ENCODE data around the gene KTN1.

Gene KTN1

DNA sequence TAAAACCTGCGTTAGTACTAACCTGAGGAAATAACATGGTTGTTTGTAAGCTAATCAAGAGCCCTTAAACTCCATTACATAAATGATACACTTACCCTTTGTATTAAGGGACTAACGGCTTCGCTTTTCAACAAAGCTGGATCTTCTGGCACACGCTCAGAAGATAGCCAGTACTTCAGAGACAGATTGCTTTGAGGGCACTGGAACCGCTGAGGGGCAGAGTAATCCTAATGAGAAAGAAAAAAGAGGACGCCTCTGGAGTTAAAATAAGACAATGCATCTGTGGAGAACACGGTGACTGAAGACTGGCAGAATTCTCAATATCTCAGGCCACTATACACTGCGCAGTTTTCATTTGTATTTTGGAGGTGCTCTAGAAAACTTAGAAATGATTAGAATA, 1.5 kb upstream of the KTN1 start:
- DNase-seq = no peak

- DNase-seq = peak; percentile 62
Measured at GRCh38 chr14:55580470-55581341, 699 bp downstream of the KTN1 start.

- DNase-seq = no peak
Measured at GRCh38 chr14:55581342-55581771, 1.4 kb downstream of the KTN1 start.

DNA sequence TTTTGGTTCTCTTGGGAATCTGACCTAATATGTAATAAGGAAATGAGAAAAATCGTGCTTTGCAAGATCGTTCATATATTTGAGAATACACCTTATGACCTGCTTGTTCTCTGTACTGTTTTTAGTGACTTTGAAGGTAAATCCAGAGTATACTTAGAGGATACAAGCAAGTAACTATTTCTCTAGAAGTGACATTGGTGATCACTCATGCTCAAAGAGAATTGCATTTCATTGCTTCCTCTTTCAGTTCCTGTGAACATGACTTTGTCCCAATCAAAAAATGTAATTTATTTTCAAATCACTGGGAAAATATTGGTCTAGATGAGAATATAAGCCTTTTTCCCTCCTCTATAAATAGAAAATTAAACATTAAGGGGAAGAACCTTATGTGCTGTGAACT, 2.7 kb downstream of the KTN1 start:
- DNase-seq = no peak

- no peak for DNase-seq
Measured at GRCh38 chr14:55583942-55584468, 4.0 kb downstream of the KTN1 start.

DNA sequence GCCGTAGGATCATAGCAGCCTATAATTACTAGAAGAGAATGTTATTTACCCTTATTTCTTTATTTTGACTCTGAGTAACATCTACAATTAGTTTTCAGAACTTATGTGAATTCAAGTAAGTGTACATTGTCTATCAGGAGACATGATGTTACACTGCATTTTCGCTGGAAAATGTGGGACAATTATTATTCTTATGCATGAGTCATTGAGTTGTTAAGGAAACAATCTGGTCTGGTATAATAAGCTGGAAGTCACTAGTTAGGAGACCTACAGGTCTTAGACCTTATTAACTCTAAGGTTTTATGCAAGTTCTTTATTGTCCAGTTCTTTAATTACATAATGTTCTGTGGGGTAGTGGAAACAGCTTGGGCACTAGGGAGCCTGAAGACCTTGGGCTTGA, 5.8 kb downstream of the KTN1 start:
- no peak for DNase-seq

DNA sequence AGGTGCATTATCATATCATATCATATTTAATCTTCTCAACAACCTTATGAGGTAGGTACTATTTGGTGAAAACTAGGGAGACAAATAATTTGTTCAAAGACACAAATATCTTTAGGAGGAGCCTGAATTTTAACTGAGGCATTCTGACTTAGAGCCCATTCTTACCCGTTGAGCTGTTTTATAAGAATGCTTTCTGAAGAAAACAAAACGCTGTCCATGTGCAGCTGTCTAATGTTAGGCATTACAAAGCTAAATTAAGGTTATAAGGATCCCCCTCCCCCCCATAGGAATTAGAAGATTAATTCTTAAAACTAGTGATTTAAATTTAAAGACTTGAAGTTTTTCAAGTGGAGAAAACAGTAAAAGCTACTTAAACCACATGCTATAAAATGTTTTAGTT, 6.4 kb downstream of the KTN1 start:
- DNase-seq = no peak

DNA sequence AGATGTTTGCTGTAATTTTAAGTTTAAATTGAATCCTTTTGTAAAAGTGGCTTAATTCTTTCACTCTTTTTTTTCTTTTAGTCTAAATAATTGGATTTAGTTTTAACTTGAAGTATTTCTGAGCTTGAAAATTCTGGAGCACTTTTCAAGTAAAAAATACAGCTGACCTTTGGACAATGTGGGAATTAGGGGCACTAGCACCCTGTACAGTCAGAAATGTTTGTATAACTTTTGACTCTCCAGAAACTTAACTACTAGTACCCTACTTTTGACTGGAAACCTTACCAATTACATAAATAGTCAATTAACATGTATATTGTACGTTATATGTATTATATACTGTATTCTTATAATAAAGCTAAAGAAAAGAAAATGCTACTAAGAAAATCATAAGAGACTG, 7.8 kb downstream of the KTN1 start:
- no peak for DNase-seq

DNA sequence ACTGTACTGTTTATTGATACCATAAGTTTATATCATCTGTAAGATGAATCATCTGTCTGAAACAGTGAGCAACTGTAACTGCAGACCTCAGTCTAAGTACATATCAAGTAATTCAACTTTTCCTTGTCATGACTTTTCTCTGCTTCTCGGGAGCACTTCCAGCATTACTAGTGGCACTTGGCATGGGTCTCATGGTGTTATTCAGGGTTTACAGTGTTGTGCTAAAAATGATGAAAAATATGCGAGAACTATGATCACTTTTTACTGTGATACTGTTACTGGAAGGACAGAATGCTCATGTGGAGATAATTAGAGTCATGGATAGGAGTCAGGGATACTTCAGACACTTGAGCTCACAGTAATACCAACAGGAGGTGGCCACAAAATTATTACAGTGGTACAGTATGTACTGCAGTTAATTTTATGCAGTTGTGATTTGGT, 8.3 kb downstream of the KTN1 start:
- DNase-seq = no peak

DNA sequence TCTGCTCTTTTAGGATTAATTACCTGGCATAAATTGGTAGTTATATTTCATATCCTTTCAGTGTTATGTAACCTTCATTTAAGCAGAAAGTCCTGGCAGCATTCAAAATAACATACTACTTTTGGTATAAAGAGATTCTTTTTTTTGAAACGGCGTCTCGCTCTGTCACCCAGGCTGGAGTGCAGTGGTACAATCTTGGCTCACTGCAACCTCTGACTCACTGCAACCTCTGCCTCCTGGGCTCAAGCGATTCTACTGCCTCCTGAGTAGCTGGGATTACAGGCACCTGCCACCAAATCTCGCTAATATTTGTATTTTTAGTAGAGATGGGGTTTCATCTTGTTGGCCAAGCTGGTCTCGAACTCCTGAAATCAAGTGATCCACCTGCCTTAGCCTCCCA, 9.2 kb downstream of the KTN1 start:
- DNase-seq = no peak

GRCh38 chr14:55592436-55592835, 12.4 kb downstream of the KTN1 start:
- no peak for DNase-seq

DNA sequence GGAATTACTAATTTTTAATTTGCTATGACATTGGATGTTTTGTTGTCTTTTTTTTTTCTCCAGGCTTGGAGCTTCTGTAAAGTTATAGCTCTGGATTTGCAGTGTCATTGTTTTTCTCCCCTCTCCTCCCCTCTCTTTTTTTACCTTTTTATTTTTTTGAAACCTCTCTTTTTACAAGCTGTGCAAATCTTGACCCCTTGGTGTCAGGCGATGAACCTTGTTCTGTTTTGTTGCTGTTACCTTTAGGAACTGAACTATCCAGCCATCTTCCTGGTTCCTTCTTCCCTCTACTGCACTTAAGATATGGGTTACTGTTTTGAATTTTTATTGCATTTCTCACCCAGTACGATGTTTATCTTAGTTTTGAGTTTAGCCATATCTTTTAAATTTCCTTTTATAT, 13.7 kb downstream of the KTN1 start:
- DNase-seq = no peak

- DNase-seq = no peak
Measured at GRCh38 chr14:55599250-55599879, 19.4 kb downstream of the KTN1 start.

GRCh38 chr14:55600784-55601561, 21.0 kb downstream of the KTN1 start:
- no peak for DNase-seq

GRCh38 chr14:55603401-55603953, 23.5 kb downstream of the KTN1 start:
- DNase-seq = no peak

DNA sequence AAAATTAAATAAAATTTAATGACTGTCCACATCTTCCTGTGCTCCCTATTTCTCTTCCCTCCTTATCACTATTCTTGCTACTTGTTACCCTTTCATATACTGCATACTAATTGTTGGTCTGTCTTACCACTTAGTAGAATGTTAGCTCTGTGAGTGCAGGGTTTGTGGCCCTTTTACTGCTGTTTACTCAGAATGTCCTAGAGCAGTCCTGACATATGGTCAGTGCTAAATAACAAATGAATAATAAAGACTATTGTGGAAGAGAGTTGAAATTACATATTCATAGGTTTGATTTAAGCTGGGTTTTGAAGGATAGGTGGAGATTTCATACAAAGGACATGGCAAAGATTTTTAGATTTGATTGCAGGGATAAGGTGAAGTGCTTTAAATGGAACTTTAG, 24.5 kb downstream of the KTN1 start:
- DNase-seq = no peak

DNA sequence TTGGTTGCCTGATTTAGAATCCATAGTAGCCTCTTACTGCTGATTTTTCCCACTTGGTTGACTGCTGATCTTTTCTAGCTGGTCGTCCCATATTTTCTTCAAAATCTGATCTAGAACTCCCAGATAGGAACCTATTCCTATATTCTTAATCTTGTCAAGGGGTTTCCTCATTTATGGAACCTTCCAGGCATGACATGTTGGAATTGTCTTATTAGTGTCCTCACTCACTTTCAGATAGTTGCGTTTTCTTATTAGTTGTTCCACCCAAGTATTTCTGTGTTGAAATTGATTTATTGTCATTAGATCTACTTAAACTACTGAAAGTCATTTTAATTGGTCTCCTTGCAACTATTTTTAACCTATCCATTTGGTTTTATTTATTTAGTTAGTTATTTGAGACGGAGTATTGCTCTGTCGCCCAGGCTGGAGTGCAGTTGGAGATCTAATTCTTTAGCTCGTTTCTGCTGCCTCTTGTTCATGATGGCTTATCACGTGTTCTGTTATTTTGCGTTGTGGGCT, 25.0 kb downstream of the KTN1 start:
- DNase-seq = no peak

DNA sequence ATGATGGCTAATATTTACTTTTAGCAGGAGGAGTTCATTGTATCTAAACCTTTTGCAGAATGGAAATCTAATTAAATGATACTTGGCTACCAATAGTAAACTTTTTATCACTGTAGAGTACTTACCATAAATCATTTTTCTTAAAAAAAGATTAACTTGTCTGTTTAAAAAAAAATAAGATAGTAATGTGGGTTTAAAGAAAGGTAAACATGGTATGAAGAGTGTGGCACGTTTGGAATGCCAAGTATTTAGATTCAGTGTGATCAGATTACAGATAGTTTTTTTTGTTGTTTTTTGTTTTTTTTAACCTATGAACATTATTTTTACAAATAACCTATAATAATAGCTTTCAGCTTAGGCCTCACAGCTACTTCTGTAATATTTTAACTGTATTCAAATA, 25.8 kb downstream of the KTN1 start:
- no peak for DNase-seq

- no peak for DNase-seq
Measured at GRCh38 chr14:55607386-55607785, 27.4 kb downstream of the KTN1 start.

- no peak for DNase-seq
Measured at GRCh38 chr14:55609681-55610080, 29.7 kb downstream of the KTN1 start.

DNA sequence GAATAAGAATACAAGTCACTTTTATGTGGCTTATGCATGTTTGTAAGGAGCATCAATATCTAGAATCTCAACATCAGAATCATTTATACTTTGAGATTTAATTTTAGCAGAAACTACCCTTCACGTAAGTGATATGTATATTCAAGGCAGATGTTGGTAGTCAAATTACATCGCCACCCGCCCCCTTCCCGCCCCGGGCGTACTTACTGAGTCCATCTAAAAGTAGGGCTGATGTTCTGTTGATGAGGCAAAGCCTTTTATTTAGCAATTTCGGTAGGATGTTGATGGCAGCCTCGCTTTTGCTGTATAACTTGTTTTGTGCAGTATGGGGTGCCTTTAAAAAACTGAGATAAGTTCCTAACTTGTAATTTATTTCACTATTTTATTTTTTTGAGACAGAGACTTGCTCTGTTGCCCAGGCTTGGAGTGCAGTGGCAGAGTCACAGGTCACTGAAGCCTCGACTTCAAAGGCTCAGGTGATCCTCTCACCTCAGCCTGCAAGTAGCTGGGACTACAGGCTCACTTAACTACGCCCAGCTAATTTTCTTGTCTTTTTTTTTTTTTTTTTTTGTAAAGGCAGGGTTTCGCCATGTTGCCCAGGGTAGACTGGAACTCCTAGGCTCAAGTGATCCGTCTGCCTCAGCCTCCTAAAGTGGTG, 30.8 kb downstream of the KTN1 start:
- DNase-seq = no peak

- no peak for DNase-seq
Measured at GRCh38 chr14:55611859-55612258, 31.9 kb downstream of the KTN1 start.

All from femur (tissue), 1 donor.